T-cell (primary cell): Measurements from ENCODE around the gene LRRC4B. TPM values are rescaled to one million over a fixed set of nuclear protein-coding genes. Genes with fewer than 3 reads are reported as not detected.
"Not testable (repeated sequence)": the region's sequence is repeated elsewhere in the genome, so short reads cannot be mapped to it uniquely, and the experiment has no call there.

ENCODE experiments used
- ATAC-seq, 4 experiments: fragments of 200-7000 bp in 3 of 4; fragments of 150-1000 bp in 1 of 4; cut with Tn5 transposase; replicated peaks in 1 of 4; 1 replicate in 3 of 4; 2 replicates in 1 of 4; pipeline ENCODE4 v1.10.0; 2021; ENCODE audit warnings: moderate library complexity in 3 of 4, mild to moderate bottlenecking in 2 of 4, moderate number of reproducible peaks in 1 of 4
- CTCF ChIA-PET, 2 donors: fragments of 300-600 bp; sonication (Branson Sonifier 250); formaldehyde crosslinking; loops; one replicate each; lab custom pipeline; 2022; ENCODE audit warnings: antibody characterized with exemption in 2 of 2; lab: Charles Lee
- POLR2A ChIA-PET, 2 donors: fragments of 300-600 bp; sonication (Branson Sonifier 250); formaldehyde crosslinking; loops; one replicate each; lab custom pipeline; 2022; ENCODE audit warnings: antibody characterized with exemption in 2 of 2; lab: Charles Lee
- DNase-seq, 35 experiments: peaks; one replicate each; pipeline versions ENCODE4 v3.0.0 to v3.0.0-alpha.2; 2013 to 2023
- H3K27ac ChIP-seq: one replicate; pipeline ENCODE4 v1.5.1; 2013; ENCODE audit warnings: low read length
- H3K27me3 ChIP-seq, 2 experiments: replicated peaks in 1 of 2; 1 replicate in 1 of 2; 2 replicates in 1 of 2; pipeline versions ENCODE4 v1.6.1 to v1.7.0; 2013; ENCODE audit warnings: low read length in 1 of 2, mixed read lengths in 1 of 2; ENCODE audit not compliant: control insufficient read depth in 2 of 2, insufficient read depth in 2 of 2; ENCODE audit errors: extremely low read depth in 1 of 2
- H3K36me3 ChIP-seq, 2 donors: 1 replicate in 1 of 2; 2 replicates in 1 of 2; pipeline versions ENCODE4 v1.6.1 to v1.7.0; 2013; ENCODE audit warnings: low read length in 1 of 2; ENCODE audit not compliant: control insufficient read depth in 2 of 2, insufficient read depth in 1 of 2; ENCODE audit errors: extremely low read depth in 1 of 2
- H3K4me1 ChIP-seq, 2 experiments: 1 replicate in 1 of 2; 2 replicates in 1 of 2; pipeline versions ENCODE4 v1.6.1 to v1.7.0; 2013; ENCODE audit warnings: low read length in 2 of 2, mixed read lengths in 1 of 2; ENCODE audit not compliant: insufficient read depth in 2 of 2, control insufficient read depth in 1 of 2; ENCODE audit errors: extremely low read depth in 1 of 2
- H3K4me3 ChIP-seq, 2 donors: 1 replicate in 1 of 2; 2 replicates in 1 of 2; pipeline versions ENCODE4 v1.5.1 to v1.7.0; 2013; ENCODE audit warnings: mild to moderate bottlenecking in 2 of 2, low read length in 1 of 2, moderate library complexity in 1 of 2; ENCODE audit not compliant: control insufficient read depth in 1 of 2; ENCODE audit errors: extremely low read depth in 1 of 2
- H3K9me3 ChIP-seq: 2 replicates; pipeline ENCODE4 v1.7.0; 2013
- H3K27ac Mint-ChIP-seq, 2 donors: one replicate each; pipeline ENCODE4 v1.8.0; 2020 to 2021; ENCODE audit warnings: mild to moderate bottlenecking in 2 of 2, mixed read lengths in 2 of 2
- H3K27me3 Mint-ChIP-seq, 2 donors: one replicate each; pipeline ENCODE4 v1.8.0; 2021 to 2022; ENCODE audit warnings: mixed read lengths in 2 of 2
- H3K36me3 Mint-ChIP-seq: one replicate; pipeline ENCODE4 v1.8.0; 2021; ENCODE audit warnings: mixed read lengths
- H3K4me1 Mint-ChIP-seq, 3 donors: one replicate each; pipeline ENCODE4 v1.8.0; 2020 to 2022; ENCODE audit warnings: mixed read lengths in 3 of 3, mild to moderate bottlenecking in 1 of 3
- H3K4me3 Mint-ChIP-seq, 3 donors: one replicate each; pipeline ENCODE4 v1.8.0; 2020 to 2022; ENCODE audit warnings: mild to moderate bottlenecking in 3 of 3, mixed read lengths in 3 of 3, moderate library complexity in 3 of 3
- H3K9me3 Mint-ChIP-seq, 3 donors: one replicate each; pipeline ENCODE4 v1.8.0; 2020 to 2022; ENCODE audit warnings: mixed read lengths in 3 of 3
- WGBS: methylation state at CpG from one replicate; pipeline ENCODE4 v1.1.5; 2013; ENCODE audit warnings: missing lambda C conversion rate; ENCODE audit not compliant: insufficient coverage; 5-methylcytosine and 5-hydroxymethylcytosine counted together
- total RNA-seq, 35 experiments: library from RNA in 6 of 35; stranded (reverse) in 6 of 35; fragments of 120-200 nt in 1 of 35; gene quantifications; one replicate each; pipeline versions ENCODE4 v1.2.1 to v1.2.4 and lab custom pipeline; 2013 to 2026

LRRC4B gene
- not detected for total RNA-seq
- total RNA-seq (2013) = not detected
- total RNA-seq (lab: John Stamatoyannopoulos, UW) = 0 to 0.13 (median 0) reads per million in 29 experiments

GRCh38 chr19:50567882-50568727 lies at the start of gene LRRC4B:
TSS of gene LRRC4B (minus strand) at chr19:50568435. CDS start at chr19:50548838, 19,597 bp downstream.
- H3K4me1 ChIP-seq = peaks cover 0 to 20% of the 10 kb centered on the region in 2 experiments
- no peak for DNase-seq
- H3K27ac ChIP-seq = no peak within 1 kb of the TSS
- no peak for ATAC-seq
- CTCF ChIA-PET = no interaction called here
- Mint-ChIP-seq H3K4me3 (peak within 1 kb of the TSS in 1 of 3 donors; percentile 47), H3K9me3 (no peaks in the 10 kb centered on the region), H3K27ac (no peak within 1 kb of the TSS), H3K4me1 (peaks cover 6 to 21% (median 17%) of the 10 kb centered on the region in 3 donors), H3K27me3 (peaks cover 51 to 61% of the 10 kb centered on the region in 2 donors), H3K36me3 (no peaks in the 10 kb centered on the region)
- H3K4me3 ChIP-seq = no peak within 1 kb of the TSS
- peaks cover 2 to 72% of the 10 kb centered on the region in 2 experiments for H3K27me3 ChIP-seq
- no peaks in the 10 kb centered on the region for H3K36me3 ChIP-seq
- H3K9me3 ChIP-seq = no peaks in the 10 kb centered on the region
- POLR2A ChIA-PET = no interaction called here
- WGBS = 1% methylated on average over 17 of the region's 65 CpGs

GRCh38 chr19:50612504-50613404 lies 44.5 kb upstream of the LRRC4B start:
- H3K4me3 Mint-ChIP-seq, H3K27ac ChIP-seq, ATAC-seq, H3K36me3 Mint-ChIP-seq, H3K36me3 ChIP-seq, H3K4me1 Mint-ChIP-seq, POLR2A ChIA-PET, H3K9me3 ChIP-seq, DNase-seq, H3K4me3 ChIP-seq, H3K4me1 ChIP-seq, CTCF ChIA-PET, H3K9me3 Mint-ChIP-seq: not testable (repeated sequence)
- Mint-ChIP-seq H3K27me3 (peaks cover 18 to 26% of the 10 kb centered on the region in 2 donors), H3K27ac (peak overlapping the region in 1 of 2 donors; percentile 65)
- H3K27me3 ChIP-seq = peaks cover 0 to 14% of the 10 kb centered on the region in 2 experiments
- WGBS = 0% methylated on average over 1 of the region's 11 CpGs

GRCh38 chr19:50607874-50608785 lies 39.9 kb upstream of the LRRC4B start:
- Mint-ChIP-seq H3K36me3 (no peaks in the 10 kb centered on the region), H3K27me3 (peaks cover 35 to 45% of the 10 kb centered on the region in 2 donors), H3K27ac (no peak overlapping the region), H3K9me3 (peaks cover 0 to 8% (median 6%) of the 10 kb centered on the region in 3 donors), H3K4me3 (peak overlapping the region in 2 of 3 donors; percentile 4 to 55), H3K4me1 (peaks cover 10 to 17% (median 12%) of the 10 kb centered on the region in 3 donors)
- Histone ChIP-seq H3K4me1 (peaks cover 0 to 13% of the 10 kb centered on the region in 2 experiments), H3K27me3 (peaks cover 0 to 35% of the 10 kb centered on the region in 2 experiments), H3K27ac (no peak overlapping the region), H3K4me3 (no peak overlapping the region), H3K9me3 (no peaks in the 10 kb centered on the region), H3K36me3 (no peaks in the 10 kb centered on the region)
- WGBS = 16% methylated on average over 52 of the region's 56 CpGs
- POLR2A ChIA-PET = interaction anchor here in 1 of 2 donors (0.6 kb wide), 1 partner anchor 31 kb away, joined by 4 read pairs; no protein-coding TSS in a partner anchor
- DNase-seq = peak; percentile 3 to 77 (median 56)
- ATAC-seq = peak; percentile 63 to 91 (median 73)
- CTCF ChIA-PET = interaction anchor here in 1 of 2 donors (0.6 kb wide), 3 partner anchors 33 to 1068 kb away, joined by 3 read pairs; no protein-coding TSS in a partner anchor

- WGBS = 80% methylated on average over 15 of the region's 20 CpGs
- H3K36me3 Mint-ChIP-seq = no peaks in the 10 kb centered on the region
- H3K27ac Mint-ChIP-seq = peak overlapping the region in 1 of 2 donors; percentile 17
- H3K9me3 Mint-ChIP-seq = peaks cover 0 to 8% (median 6%) of the 10 kb centered on the region in 3 donors
- peaks cover 10 to 17% (median 12%) of the 10 kb centered on the region in 3 donors for H3K4me1 Mint-ChIP-seq
- H3K36me3 ChIP-seq = no peaks in the 10 kb centered on the region
- H3K27me3 Mint-ChIP-seq = peaks cover 41 to 49% of the 10 kb centered on the region in 2 donors
- ChIA-PET CTCF (interaction anchor here in 1 of 2 donors (0.6 kb wide), 2 partner anchors 34 to 1069 kb away, joined by 3 read pairs; no protein-coding TSS in a partner anchor), POLR2A (no interaction called here)
- no peak overlapping the region for H3K4me3 ChIP-seq
- peaks cover 0 to 40% of the 10 kb centered on the region in 2 experiments for H3K27me3 ChIP-seq
- H3K9me3 ChIP-seq = no peaks in the 10 kb centered on the region
- H3K4me1 ChIP-seq = peaks cover 0 to 13% of the 10 kb centered on the region in 2 experiments
- no peak overlapping the region for H3K27ac ChIP-seq
- H3K4me3 Mint-ChIP-seq = peak overlapping the region in 1 of 3 donors; percentile 55
- DNase-seq = no peak
- ATAC-seq = no peak
Measured at GRCh38 chr19:50607388-50607787, 39.2 kb upstream of the LRRC4B start.

- Histone ChIP-seq H3K27me3 (peaks cover 0 to 45% of the 10 kb centered on the region in 2 experiments), H3K4me1 (peaks cover 0 to 13% of the 10 kb centered on the region in 2 experiments)
- DNase-seq, H3K9me3 Mint-ChIP-seq, H3K36me3 Mint-ChIP-seq, H3K27ac Mint-ChIP-seq, ATAC-seq, POLR2A ChIA-PET, H3K27ac ChIP-seq, H3K9me3 ChIP-seq, H3K4me3 ChIP-seq, CTCF ChIA-PET, H3K36me3 ChIP-seq: not testable (repeated sequence)
- H3K27me3 Mint-ChIP-seq = peaks cover 45 to 58% of the 10 kb centered on the region in 2 donors
- peak overlapping the region in 1 of 3 donors; percentile 11 for H3K4me3 Mint-ChIP-seq
- peaks cover 10 to 17% (median 12%) of the 10 kb centered on the region in 3 donors for H3K4me1 Mint-ChIP-seq
- WGBS = 53% methylated on average over 14 of the region's 58 CpGs
Measured at GRCh38 chr19:50606059-50606836, 38.0 kb upstream of the LRRC4B start.
